Measurements from ENCODE around the gene AIP.
"Not testable (repeated sequence)": the region's sequence is repeated elsewhere in the genome, so short reads cannot be mapped to it uniquely, and the experiment has no call there.

The AIP gene

DNA sequence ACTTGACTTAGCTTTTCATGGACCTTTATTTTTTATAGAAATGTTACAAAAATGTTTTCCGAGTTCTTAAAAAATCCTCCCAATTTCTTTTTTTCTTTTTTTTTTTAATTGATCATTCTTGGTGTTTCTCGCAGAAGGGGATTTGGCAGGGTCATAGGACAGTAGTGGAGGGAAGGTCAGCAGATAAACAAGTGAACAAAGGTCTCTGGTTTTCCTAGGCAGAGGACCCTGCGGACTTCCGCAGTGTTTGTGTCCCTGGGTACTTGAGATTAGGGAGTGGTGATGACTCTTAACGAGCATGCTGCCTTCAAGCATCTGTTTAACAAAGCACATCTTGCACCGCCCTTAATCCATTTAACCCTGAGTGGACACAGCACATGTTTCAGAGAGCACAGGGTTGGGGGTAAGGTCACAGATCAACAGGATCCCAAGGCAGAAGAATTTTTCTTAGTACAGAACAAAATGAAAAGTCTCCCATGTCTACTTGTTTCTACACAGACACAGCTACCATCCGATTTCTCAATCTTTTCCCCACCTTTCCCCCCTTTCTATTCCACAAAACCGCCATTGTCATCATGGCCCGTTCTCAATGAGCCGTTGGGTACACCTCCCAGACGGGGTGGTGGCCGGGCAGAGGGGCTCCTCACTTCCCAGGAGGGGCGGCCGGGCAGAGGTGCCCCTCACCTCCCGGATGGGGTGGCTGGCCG, 5.3 kb upstream of the AIP start:
- not testable (repeated sequence) for H3K27ac Mint-ChIP-seq, H3K4me1 Mint-ChIP-seq, H3K9me3 Mint-ChIP-seq, H3K27me3 Mint-ChIP-seq, H3K4me3 Mint-ChIP-seq, DNase-seq, ATAC-seq

DNA sequence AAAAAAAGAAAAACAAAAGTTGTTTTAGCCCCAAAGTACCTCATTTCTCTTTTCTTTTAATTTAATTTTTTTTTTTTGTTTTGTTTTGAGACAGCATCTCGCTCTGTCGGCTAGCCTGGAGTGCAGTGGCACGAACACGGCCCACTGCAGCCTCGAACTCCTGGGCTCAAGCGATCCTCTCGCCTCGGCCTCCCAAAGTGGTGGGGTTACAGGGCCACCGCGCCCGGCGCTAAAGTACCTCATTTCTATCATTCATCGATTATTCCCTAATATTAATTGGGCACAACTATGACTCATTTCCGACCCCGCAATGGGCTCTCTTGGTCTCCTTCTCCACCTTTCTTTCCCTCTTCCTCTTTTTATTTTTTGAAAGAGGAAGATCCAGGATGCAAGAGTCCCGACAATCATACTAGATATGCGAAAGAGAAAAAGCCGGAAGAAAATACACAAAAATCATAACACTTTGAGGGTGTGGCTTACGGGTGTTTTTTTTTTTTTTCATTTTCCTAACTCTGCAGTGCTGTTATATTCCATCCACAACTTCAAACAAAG, 475 bp upstream of the AIP start:
- no peaks in the 10 kb centered on the region for H3K27me3 Mint-ChIP-seq
- DNase-seq (no peak), ATAC-seq (no peak)
- H3K9me3 Mint-ChIP-seq: no peaks in the 10 kb centered on the region
- H3K27ac Mint-ChIP-seq: peak overlapping the region; percentile 100
- H3K4me1 Mint-ChIP-seq: peaks cover 50% of the 10 kb centered on the region
- H3K4me3 Mint-ChIP-seq: peak overlapping the region; percentile 89 to 92

DNA sequence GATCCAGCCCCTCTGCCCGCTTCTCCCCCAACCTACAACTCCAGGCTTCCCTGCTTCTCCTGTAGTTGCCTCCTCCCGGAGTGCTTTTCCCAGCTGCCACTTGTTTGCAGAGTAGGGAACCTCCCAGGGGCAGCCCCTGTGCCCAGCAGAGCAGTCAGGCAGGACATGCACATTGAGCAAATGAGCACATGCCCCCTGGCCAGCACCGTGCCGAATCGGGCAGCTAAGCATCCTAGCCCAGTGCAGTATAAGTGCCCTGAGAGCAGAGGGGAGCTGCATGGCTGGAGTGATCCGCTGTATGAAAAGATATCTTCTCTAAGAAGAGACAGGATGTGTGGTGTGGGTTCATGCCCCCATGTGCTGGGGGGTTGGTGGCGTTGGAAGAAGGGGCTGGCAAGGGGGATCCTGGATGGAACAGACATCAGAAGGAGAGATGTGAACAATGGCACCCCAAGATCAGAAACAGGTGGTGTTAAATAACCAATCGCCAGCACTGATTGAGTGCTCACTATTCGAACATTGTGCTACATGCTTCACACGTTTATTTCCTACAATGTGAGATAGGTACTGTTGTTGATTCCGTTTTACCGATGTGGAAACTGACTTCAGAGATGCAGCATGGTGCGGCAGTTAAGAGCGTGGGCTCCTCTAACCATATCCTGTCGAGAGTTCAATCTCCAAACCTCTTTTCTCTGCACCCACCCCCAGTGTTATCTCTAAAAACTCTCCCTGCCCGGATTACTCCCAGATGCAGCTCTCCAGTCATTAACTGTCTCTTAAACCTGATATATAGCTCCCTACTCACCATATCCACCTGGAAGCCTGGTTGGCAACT, 1.2 kb downstream of the AIP start:
- Mint-ChIP-seq H3K27me3 (no peaks in the 10 kb centered on the region), H3K27ac (peak overlapping the region; percentile 100), H3K4me3 (peak overlapping the region; percentile 89 to 92), H3K4me1 (peaks cover 67% of the 10 kb centered on the region), H3K9me3 (no peaks in the 10 kb centered on the region)
- ATAC-seq: peak; percentile 54
- DNase-seq: peak; percentile 57 to 61

DNA sequence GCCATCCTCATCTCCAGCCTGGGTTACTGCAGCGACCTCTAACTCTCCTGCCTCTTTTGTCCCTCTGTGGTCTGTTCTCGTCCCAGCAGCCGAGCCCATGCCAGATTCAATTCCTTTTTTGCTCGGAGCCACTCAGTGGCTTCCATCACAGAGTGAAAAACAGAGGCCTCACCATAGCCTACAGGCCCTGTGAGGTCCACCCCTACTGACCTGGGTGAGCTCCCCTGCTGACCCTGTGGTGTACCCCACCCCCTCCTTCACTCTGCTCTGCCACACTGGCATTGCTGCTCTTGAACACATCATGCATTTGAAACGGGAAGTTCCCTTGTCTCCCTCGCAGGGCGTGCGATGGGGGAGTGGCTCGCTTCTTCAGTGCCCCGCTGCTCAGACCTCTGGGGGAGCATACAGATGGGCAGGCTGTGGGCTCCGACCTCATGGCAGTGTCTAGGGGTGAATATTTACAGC, 2.1 kb downstream of the AIP start:
- ATAC-seq (peak; percentile 29), DNase-seq (peak; percentile 67 to 78)
- Mint-ChIP-seq H3K9me3 (no peaks in the 10 kb centered on the region), H3K4me3 (peak overlapping the region; percentile 89 to 92), H3K27me3 (no peaks in the 10 kb centered on the region), H3K4me1 (peaks cover 75% of the 10 kb centered on the region), H3K27ac (peak overlapping the region; percentile 100)

- DNase-seq (peak; percentile 70 to 82), ATAC-seq (peak; percentile 22)
- Mint-ChIP-seq H3K4me1 (peaks cover 86% of the 10 kb centered on the region), H3K27ac (peak overlapping the region; percentile 81 to 95), H3K4me3 (peak overlapping the region; percentile 71 to 89)
- not testable (repeated sequence) for H3K27me3 Mint-ChIP-seq, H3K9me3 Mint-ChIP-seq
Observed at GRCh38 chr11:67485873-67486361, 3.1 kb downstream of the AIP start.

DNA sequence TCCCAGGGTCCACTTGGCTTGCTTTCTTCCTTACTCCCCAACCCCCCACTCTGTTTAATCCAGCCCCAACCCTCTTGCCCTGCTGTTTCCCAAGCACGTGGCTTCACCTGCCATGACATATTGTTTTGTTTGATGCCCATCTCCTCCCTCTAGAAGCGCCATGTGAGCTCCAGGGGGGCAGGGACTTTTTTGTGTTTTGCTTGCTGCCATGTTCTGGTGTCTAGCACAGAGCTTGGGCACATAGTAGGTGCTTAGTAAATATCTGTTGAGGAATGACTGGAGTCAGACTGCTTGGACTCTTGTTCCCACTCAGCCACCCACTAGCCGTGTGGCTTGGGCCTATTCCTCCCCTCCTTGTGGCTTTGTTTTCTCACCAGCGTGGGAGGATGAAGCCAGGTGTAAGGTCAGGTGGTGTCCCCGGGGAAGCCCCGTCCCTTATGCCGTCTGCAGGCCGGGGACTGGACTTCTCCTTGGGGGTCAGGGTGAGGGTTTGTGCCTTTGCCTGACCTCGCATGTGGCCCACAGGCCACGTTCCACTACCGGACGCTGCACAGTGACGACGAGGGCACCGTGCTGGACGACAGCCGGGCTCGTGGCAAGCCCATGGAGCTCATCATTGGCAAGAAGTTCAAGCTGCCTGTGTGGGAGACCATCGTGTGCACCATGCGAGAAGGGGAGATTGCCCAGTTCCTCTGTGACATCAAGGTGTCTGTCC, 3.8 kb downstream of the AIP start:
- no peaks in the 10 kb centered on the region for H3K27me3 Mint-ChIP-seq
- no peak for ATAC-seq
- H3K4me3 Mint-ChIP-seq: peak overlapping the region; percentile 71 to 89
- peaks cover 89% of the 10 kb centered on the region for H3K4me1 Mint-ChIP-seq
- peak overlapping the region; percentile 81 to 95 for H3K27ac Mint-ChIP-seq
- no peaks in the 10 kb centered on the region for H3K9me3 Mint-ChIP-seq
- DNase-seq: peak; percentile 54 to 65

GRCh38 chr11:67489203-67489884, 6.5 kb downstream of the AIP start:
- peaks cover 73% of the 10 kb centered on the region for H3K4me1 Mint-ChIP-seq
- H3K27ac Mint-ChIP-seq: peak overlapping the region in 1 of 2 donors; percentile 93

GRCh38 chr11:67489885-67490726, 7.3 kb downstream of the AIP start:
- Mint-ChIP-seq H3K4me3 (peak overlapping the region in 1 of 2 donors; percentile 38), H3K27ac (peak overlapping the region in 1 of 2 donors; percentile 93)

More at GRCh38 chr11:67489203-67489884, 6.5 kb downstream of the AIP start:
- Mint-ChIP-seq H3K27me3 (no peaks in the 10 kb centered on the region), H3K4me3 (peak overlapping the region; percentile 23 to 38), H3K9me3 (no peaks in the 10 kb centered on the region)
- DNase-seq: no peak
- no peak for ATAC-seq

GRCh38 chr11:67490727-67491065, 7.9 kb downstream of the AIP start:
- DNase-seq (no peak), ATAC-seq (no peak)
- Mint-ChIP-seq H3K4me3 (no peak overlapping the region), H3K9me3 (no peaks in the 10 kb centered on the region), H3K27ac (peak overlapping the region in 1 of 2 donors; percentile 12), H3K4me1 (peaks cover 61% of the 10 kb centered on the region), H3K27me3 (no peaks in the 10 kb centered on the region)

More at GRCh38 chr11:67489885-67490726, 7.3 kb downstream of the AIP start:
- Mint-ChIP-seq H3K9me3 (no peaks in the 10 kb centered on the region), H3K4me1 (peaks cover 66% of the 10 kb centered on the region), H3K27me3 (no peaks in the 10 kb centered on the region)
- DNase-seq (no peak), ATAC-seq (no peak)

- no peak for ATAC-seq
- H3K27ac Mint-ChIP-seq: peak overlapping the region; percentile 19 to 89
Observed at GRCh38 chr11:67491276-67492068, 8.6 kb downstream of the AIP start.

GRCh38 chr11:67492069-67492727, 9.4 kb downstream of the AIP start:
- Mint-ChIP-seq H3K4me3 (no peak overlapping the region), H3K27ac (peak overlapping the region in 1 of 2 donors; percentile 34), H3K27me3 (no peaks in the 10 kb centered on the region), H3K9me3 (no peaks in the 10 kb centered on the region), H3K4me1 (peaks cover 50% of the 10 kb centered on the region)
- ATAC-seq: no peak
- no peak for DNase-seq

More at GRCh38 chr11:67491276-67492068, 8.6 kb downstream of the AIP start:
- Mint-ChIP-seq H3K4me3 (no peak overlapping the region), H3K27me3 (no peaks in the 10 kb centered on the region), H3K9me3 (no peaks in the 10 kb centered on the region), H3K4me1 (peaks cover 53% of the 10 kb centered on the region)
- no peak for DNase-seq

DNA sequence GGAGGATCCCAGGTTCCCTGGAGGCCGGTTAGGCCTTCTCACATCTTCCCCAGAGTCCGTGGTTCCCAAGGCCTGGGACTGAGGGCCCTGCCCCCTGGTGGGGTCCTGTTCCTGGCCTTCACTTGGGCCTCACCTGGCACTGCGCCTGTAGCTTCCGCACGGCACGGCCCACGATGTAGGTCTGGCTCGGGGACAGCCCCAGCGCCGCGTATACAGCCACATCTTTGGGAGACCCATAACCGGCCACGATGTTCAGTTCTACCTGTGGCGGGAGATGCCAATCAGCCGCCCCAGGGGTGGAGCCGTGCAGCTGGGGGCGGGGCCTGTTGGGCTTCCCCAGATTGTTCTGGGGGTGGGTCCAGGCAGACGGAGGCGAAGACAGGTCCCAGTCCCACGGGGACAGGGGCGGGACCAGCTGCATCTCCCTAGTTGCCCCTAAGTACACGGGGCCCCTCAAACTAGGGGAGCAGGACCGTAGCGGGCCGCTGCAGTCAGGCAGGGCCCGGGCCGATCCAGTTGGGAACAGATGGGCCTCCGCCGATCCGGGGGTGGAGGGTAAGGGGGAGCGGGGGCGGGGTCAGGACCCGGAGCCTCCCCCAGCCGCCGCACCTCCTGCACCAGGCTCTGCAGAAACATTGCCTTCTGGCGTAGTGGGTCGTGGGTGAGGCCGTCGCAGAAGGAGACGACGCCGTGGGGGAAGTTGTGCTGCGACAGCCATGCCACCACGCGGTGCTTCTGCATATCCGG, 10.1 kb downstream of the AIP start:
- no peaks in the 10 kb centered on the region for H3K27me3 Mint-ChIP-seq
- peak; percentile 10 for ATAC-seq
- H3K4me3 Mint-ChIP-seq: no peak overlapping the region
- H3K4me1 Mint-ChIP-seq: peaks cover 43% of the 10 kb centered on the region
- DNase-seq: no peak
- H3K9me3 Mint-ChIP-seq: no peaks in the 10 kb centered on the region
- H3K27ac Mint-ChIP-seq: peak overlapping the region in 1 of 2 donors; percentile 67

Data from stimulated activated naive CD8-positive, alpha-beta T cell treated with anti-CD3 and anti-CD28 coated beads, Interleukin-15, amount 100 ng/mL, for 72 hours (primary cell).